ENCODE data around the gene OVOL2.

DNA sequence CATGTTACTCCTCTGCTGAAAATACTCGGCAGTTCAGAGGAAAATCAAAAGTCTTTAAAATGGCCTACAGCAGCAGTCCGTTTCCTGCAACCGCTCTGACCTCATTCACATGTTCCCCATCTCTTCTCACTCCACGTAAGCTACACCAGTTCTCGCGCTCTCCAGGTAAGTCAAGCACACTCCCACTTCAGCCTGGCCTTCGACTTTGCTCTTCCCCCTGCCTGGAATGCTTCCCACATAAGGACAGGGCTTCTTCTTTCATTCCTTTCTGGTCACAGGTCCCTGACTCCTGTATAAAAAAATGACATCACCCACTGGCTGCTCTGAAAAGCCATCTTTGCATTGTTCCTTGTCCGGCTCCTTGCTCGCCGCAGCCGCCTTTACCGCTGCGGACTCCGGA is 46.2 kb downstream of the OVOL2 start:
- TF ChIP-seq CTCF (IDR thresholded peaks at IDR 0.05) (no peak), POLR2A (IDR thresholded peaks at IDR 0.05) (no peak)

Data from uterus (tissue), 2 donors.